Hippocampal formation (tissue), 2 donors: ENCODE data around the gene RIN3.
"Not testable (repeated sequence)": the region's sequence is repeated elsewhere in the genome, so short reads cannot be mapped to it uniquely, and the experiment has no call there.

Experiments
- DNase-seq, 2 donors: peaks; one replicate each; lab custom pipeline; 2025; lab: John Stamatoyannopoulos, UW

RIN3 gene

GRCh38 chr14:92630367-92630766 is 116.8 kb downstream of the RIN3 start:
- DNase-seq: no peak

GRCh38 chr14:92631098-92631497 is 117.5 kb downstream of the RIN3 start:
- no peak for DNase-seq

- no peak for DNase-seq
These were observed 119.1 kb downstream of the RIN3 start for GRCh38 chr14:92632546-92633273.

- no peak for DNase-seq
These were observed 119.7 kb downstream of the RIN3 start for GRCh38 chr14:92633274-92633616.

- DNase-seq: no peak
These were observed 120.1 kb downstream of the RIN3 start for GRCh38 chr14:92633724-92634123.

- DNase-seq: no peak
These were observed 121.5 kb downstream of the RIN3 start for GRCh38 chr14:92635031-92635430.

- no peak for DNase-seq
These were observed 122.3 kb downstream of the RIN3 start for GRCh38 chr14:92635896-92636295.

- DNase-seq: no peak
These were observed 123.6 kb downstream of the RIN3 start for GRCh38 chr14:92637228-92637627.

GRCh38 chr14:92637864-92638263 is 124.3 kb downstream of the RIN3 start:
- DNase-seq: no peak

GRCh38 chr14:92638266-92638665 is 124.7 kb downstream of the RIN3 start:
- DNase-seq: no peak

- no peak for DNase-seq
These were observed 125.3 kb downstream of the RIN3 start for GRCh38 chr14:92638904-92639303.

- not testable (repeated sequence) for DNase-seq
These were observed 126.0 kb downstream of the RIN3 start for GRCh38 chr14:92639472-92640117.

GRCh38 chr14:92641306-92641705 is 127.7 kb downstream of the RIN3 start:
- DNase-seq: no peak

GRCh38 chr14:92644171-92644969 is 130.8 kb downstream of the RIN3 start:
- no peak for DNase-seq

- DNase-seq: no peak
These were observed 131.5 kb downstream of the RIN3 start for GRCh38 chr14:92644970-92645515.

GRCh38 chr14:92645841-92646478 is 132.4 kb downstream of the RIN3 start:
- DNase-seq: no peak

- no peak for DNase-seq
These were observed 133.6 kb downstream of the RIN3 start for GRCh38 chr14:92646952-92647796.

GRCh38 chr14:92647797-92648279 is 134.3 kb downstream of the RIN3 start:
- DNase-seq: no peak

GRCh38 chr14:92649066-92649465 is 135.5 kb downstream of the RIN3 start:
- no peak for DNase-seq

GRCh38 chr14:92649934-92650545 is 136.5 kb downstream of the RIN3 start:
- DNase-seq: peak; percentile 41 to 67
